ENCODE measurements around the gene TBC1D9. TPM values are rescaled to one million over a fixed set of nuclear protein-coding genes. Genes with fewer than 3 reads are reported as not detected.
A peak's percentile ranks its signal among the peaks of the same experiment; 100 is the strongest.

TBC1D9 gene
- total and polyA plus RNA-seq, 4 donors: 9.0 to 52.6 (median 24.5) TPM

DNA sequence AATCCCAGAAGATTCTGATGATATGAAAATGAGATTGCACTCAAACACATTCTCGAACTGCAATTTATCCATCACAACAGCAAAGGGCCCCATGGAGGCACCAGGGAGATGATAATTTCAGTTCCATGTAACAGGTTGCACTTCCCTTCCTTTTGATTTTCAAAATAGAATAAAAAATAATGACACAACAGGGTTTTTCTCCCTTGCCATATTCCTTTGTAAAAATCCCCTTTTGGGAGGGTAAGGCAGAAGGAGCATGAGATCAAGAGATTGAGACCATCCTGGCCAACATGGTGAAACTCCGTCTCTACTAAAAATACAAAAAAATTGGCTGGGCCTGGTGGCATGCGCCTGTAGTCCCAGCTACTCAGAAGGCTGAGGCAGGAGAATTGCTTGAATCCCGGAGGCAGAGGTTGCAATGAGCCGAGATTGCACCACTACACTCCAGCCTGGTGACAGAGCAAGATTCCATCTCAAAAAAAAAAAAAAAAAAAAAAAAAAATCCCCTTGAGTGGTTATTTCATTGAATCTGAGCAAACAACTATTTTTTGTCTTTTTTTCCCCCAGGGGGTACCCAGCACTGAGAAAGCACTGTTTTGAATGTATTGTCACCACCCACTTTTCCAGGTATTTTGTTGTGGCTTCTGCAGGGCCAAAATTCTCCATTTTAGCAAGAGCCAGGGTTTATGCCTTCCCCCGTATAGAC is 26.7 kb downstream of the TBC1D9 start:
- 85 to 88% methylated on average over 6 of the region's 6 CpGs for WGBS, 2 donors
- H3K36me3 ChIP-seq (ENCODE audit: control insufficient read depth in 4 of 4, insufficient read depth in 4 of 4, low read length in 4 of 4): no peaks in the 10 kb centered on the region
- H3K9me3 ChIP-seq (ENCODE audit: control insufficient read depth in 4 of 4, insufficient read depth in 3 of 4, low read length in 3 of 4): no peaks in the 10 kb centered on the region
- no peak overlapping the region for H3K4me3 ChIP-seq
- TF ChIP-seq, protein P1, sequence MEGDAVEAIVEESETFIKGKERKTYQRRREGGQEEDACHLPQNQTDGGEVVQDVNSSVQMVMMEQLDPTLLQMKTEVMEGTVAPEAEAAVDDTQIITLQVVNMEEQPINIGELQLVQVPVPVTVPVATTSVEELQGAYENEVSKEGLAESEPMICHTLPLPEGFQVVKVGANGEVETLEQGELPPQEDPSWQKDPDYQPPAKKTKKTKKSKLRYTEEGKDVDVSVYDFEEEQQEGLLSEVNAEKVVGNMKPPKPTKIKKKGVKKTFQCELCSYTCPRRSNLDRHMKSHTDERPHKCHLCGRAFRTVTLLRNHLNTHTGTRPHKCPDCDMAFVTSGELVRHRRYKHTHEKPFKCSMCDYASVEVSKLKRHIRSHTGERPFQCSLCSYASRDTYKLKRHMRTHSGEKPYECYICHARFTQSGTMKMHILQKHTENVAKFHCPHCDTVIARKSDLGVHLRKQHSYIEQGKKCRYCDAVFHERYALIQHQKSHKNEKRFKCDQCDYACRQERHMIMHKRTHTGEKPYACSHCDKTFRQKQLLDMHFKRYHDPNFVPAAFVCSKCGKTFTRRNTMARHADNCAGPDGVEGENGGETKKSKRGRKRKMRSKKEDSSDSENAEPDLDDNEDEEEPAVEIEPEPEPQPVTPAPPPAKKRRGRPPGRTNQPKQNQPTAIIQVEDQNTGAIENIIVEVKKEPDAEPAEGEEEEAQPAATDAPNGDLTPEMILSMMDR (IDR thresholded peaks at IDR 0.05; ENCODE audit: control extremely low read depth, extremely low read depth): no peak
- no peak overlapping the region for H3K9ac ChIP-seq (ENCODE audit: insufficient read depth in 1 of 2, low read length in 2 of 2)
- ATAC-seq (ENCODE audit: insufficient read depth, low FRiP score) (no peak), DNase-seq (no peak)
- H3K27ac ChIP-seq (ENCODE audit: low read depth in 1 of 2, low read length in 1 of 2): no peak overlapping the region
- H3K27me3 ChIP-seq (ENCODE audit: control insufficient read depth in 3 of 3, insufficient read depth in 3 of 3, low read length in 2 of 3): no peaks in the 10 kb centered on the region
- peaks cover 2 to 29% (median 8%) of the 10 kb centered on the region in 5 donors for H3K4me1 ChIP-seq (ENCODE audit: control insufficient read depth in 5 of 5, insufficient read depth in 5 of 5, low read length in 5 of 5)

DNA sequence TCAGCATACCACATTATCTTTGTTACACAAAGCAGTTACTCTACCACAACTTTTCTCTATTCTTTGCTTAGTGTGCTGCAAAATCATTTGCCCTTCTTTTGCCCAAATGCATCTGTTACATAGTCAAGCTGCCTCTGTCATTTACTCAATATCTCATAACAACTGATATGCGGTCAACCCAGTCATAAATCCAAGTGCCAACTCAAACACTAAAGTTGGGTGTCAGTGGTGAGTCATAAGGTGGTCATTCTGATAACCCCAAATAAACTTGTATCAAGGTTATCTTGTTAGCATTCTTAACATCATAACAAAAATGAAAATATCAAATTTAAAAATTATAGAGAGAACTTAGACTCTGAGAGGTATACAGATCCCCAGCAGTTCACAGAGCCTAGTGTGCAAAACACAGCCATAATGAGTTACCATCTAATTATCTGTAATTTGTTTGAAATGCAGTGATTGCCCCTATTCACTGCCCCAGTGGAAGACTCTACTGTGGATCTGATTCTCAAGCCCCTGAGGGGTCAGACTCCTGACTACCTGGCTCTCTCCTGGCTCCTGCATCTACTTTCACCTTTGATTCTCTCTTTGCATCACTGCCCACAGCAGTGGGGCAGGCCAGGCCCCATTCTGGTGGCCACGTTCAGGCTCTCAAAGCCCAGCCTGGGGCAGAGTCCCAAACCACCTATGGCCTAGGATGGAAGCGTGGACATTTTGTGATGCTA is 29.2 kb downstream of the TBC1D9 start:
- ATAC-seq (ENCODE audit: insufficient read depth, low FRiP score) (no peak), DNase-seq (no peak)
- no peaks in the 10 kb centered on the region for H3K9me3 ChIP-seq (ENCODE audit: control insufficient read depth in 4 of 4, insufficient read depth in 3 of 4, low read length in 3 of 4)
- H3K9ac ChIP-seq (ENCODE audit: insufficient read depth in 1 of 2, low read length in 2 of 2): no peak overlapping the region
- peaks cover 2 to 23% (median 8%) of the 10 kb centered on the region in 5 donors for H3K4me1 ChIP-seq (ENCODE audit: control insufficient read depth in 5 of 5, insufficient read depth in 5 of 5, low read length in 5 of 5)
- 75 to 77% methylated on average over 3 of the region's 3 CpGs for WGBS, 2 donors
- H3K27me3 ChIP-seq (ENCODE audit: control insufficient read depth in 3 of 3, insufficient read depth in 3 of 3, low read length in 2 of 3): no peaks in the 10 kb centered on the region
- H3K4me3 ChIP-seq: no peak overlapping the region
- peak overlapping the region; percentile 72 to 75 for H3K27ac ChIP-seq (ENCODE audit: low read depth in 1 of 2, low read length in 1 of 2)
- TF ChIP-seq, protein P1 (IDR thresholded peaks at IDR 0.05; ENCODE audit: control extremely low read depth, extremely low read depth): no peak
- H3K36me3 ChIP-seq (ENCODE audit: control insufficient read depth in 4 of 4, insufficient read depth in 4 of 4, low read length in 4 of 4): no peaks in the 10 kb centered on the region

DNA sequence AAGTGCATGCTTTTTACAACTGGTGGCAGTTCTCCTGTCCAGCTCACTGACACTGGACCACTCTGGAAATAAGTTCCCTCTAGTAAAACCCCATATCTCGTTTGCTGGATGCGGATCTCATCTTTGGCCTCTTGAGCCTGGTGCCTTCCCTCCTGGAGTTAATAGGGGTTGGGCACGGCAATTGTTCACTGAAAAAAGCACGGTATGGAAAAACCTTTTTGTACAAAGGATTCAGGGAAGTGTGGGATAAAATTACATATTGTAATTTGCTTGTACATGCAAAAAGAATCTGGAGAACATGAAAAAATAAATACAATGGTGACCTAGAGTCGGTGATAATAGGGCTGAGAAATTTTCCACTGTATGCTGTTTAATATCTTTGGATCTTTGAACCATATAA is 30.6 kb downstream of the TBC1D9 start:
- DNase-seq (no peak), ATAC-seq (ENCODE audit: insufficient read depth, low FRiP score) (no peak)
- TF ChIP-seq, protein P1 (IDR thresholded peaks at IDR 0.05; ENCODE audit: control extremely low read depth, extremely low read depth): no peak
- H3K27ac ChIP-seq (ENCODE audit: low read depth in 1 of 2, low read length in 1 of 2): no peak overlapping the region
- H3K27me3 ChIP-seq (ENCODE audit: control insufficient read depth in 3 of 3, insufficient read depth in 3 of 3, low read length in 2 of 3): no peaks in the 10 kb centered on the region
- H3K9me3 ChIP-seq (ENCODE audit: control insufficient read depth in 4 of 4, insufficient read depth in 3 of 4, low read length in 3 of 4): no peaks in the 10 kb centered on the region
- no peak overlapping the region for H3K4me3 ChIP-seq
- 87 to 89% methylated on average over 5 of the region's 5 CpGs for WGBS, 2 donors
- no peak overlapping the region for H3K9ac ChIP-seq (ENCODE audit: insufficient read depth in 1 of 2, low read length in 2 of 2)
- H3K36me3 ChIP-seq (ENCODE audit: control insufficient read depth in 4 of 4, insufficient read depth in 4 of 4, low read length in 4 of 4): no peaks in the 10 kb centered on the region
- peaks cover 6 to 24% (median 13%) of the 10 kb centered on the region in 5 donors for H3K4me1 ChIP-seq (ENCODE audit: control insufficient read depth in 5 of 5, insufficient read depth in 5 of 5, low read length in 5 of 5)
